H1 (cell line): ENCODE measurements around the gene APP. TPM values are rescaled to one million over a fixed set of nuclear protein-coding genes. Genes with fewer than 3 reads are reported as not detected.

Experiments
- CTCF ChIA-PET: fragments of 300-600 bp; sonication (Branson Sonifier 250); formaldehyde crosslinking; loops from one replicate; lab custom pipeline; 2021; ENCODE audit not compliant: partially characterized antibody; lab: Charles Lee
- POLR2A ChIA-PET: fragments of 300-600 bp; sonication (Branson Sonifier 250); formaldehyde crosslinking; loops from one replicate; lab custom pipeline; 2021; ENCODE audit warnings: inconsistent platforms; ENCODE audit not compliant: partially characterized antibody; lab: Charles Lee
- DNase-seq, 2 experiments: peaks; one replicate each; pipeline versions ENCODE4 v3.0.0 to v3.0.0-alpha.2; 2010 to 2022; ENCODE audit warnings: low spot score in 2 of 2, low read depth in 1 of 2, mixed read lengths in 1 of 2
- FAIRE-seq: peaks from 2 replicates; lab custom pipeline; 2011; peaks lifted over from hg19 to GRCh38; lab: Jason Lieb, UNC
- H2AFZ ChIP-seq: 2 replicates; pipeline ENCODE4 v1.8.1; 2012; ENCODE audit warnings: low read length, inconsistent platforms
- H2AK5ac ChIP-seq: 2 replicates; pipeline ENCODE4 v1.6.1; 2013; ENCODE audit warnings: low read depth, low read length
- H2BK120ac ChIP-seq: replicated peaks from 2 replicates; pipeline ENCODE3; 2013; ENCODE audit warnings: low read depth, low read length, inconsistent platforms
- H2BK12ac ChIP-seq: 2 replicates; pipeline ENCODE4 v1.6.1; 2013; ENCODE audit warnings: low read depth, low read length
- H2BK15ac ChIP-seq: 2 replicates; pipeline ENCODE4 v1.6.1; 2013; ENCODE audit warnings: low read length
- H2BK20ac ChIP-seq: 2 replicates; pipeline ENCODE4 v1.6.1; 2013; ENCODE audit warnings: low read length
- H2BK5ac ChIP-seq: 2 replicates; pipeline ENCODE4 v1.6.1; 2013; ENCODE audit warnings: low read depth, low read length
- H3K14ac ChIP-seq: 2 replicates; pipeline ENCODE4 v1.6.1; 2013; ENCODE audit warnings: inconsistent platforms; ENCODE audit not compliant: insufficient read length
- H3K18ac ChIP-seq: 2 replicates; pipeline ENCODE4 v1.6.1; 2013; ENCODE audit warnings: low read length; ENCODE audit errors: extremely low read depth
- H3K23ac ChIP-seq: 2 replicates; pipeline ENCODE4 v1.6.1; 2013; ENCODE audit warnings: inconsistent platforms; ENCODE audit not compliant: insufficient read length
- H3K23me2 ChIP-seq: 2 replicates; pipeline ENCODE4 v1.6.1; 2013; ENCODE audit warnings: low read depth, low read length
- H3K27ac ChIP-seq: 2 replicates; pipeline ENCODE4 v1.6.1; 2011; ENCODE audit warnings: low read depth, low read length, inconsistent platforms
- H3K27me3 ChIP-seq, 4 experiments: replicated peaks in 1 of 4; 1 replicate in 1 of 4; 2 replicates in 3 of 4; pipeline versions ENCODE4 v1.6.1 to v1.8.1; 2011 to 2013; ENCODE audit warnings: low read length in 3 of 4, mild to moderate bottlenecking in 3 of 4, inconsistent platforms in 2 of 4, mixed read lengths in 2 of 4, moderate library complexity in 1 of 4; ENCODE audit not compliant: control insufficient read depth in 3 of 4, insufficient read depth in 3 of 4; ENCODE audit errors: extremely low read depth in 1 of 4
- H3K36me3 ChIP-seq, 4 experiments: 2 replicates each; pipeline versions ENCODE4 v1.6.1 to v1.8.1; 2011 to 2013; ENCODE audit warnings: mild to moderate bottlenecking in 4 of 4, low read length in 3 of 4, moderate library complexity in 2 of 4, control low read depth in 1 of 4, inconsistent platforms in 1 of 4; ENCODE audit not compliant: insufficient read depth in 4 of 4, control insufficient read depth in 2 of 4
- H3K4ac ChIP-seq: replicated peaks from 2 replicates; pipeline ENCODE3; 2013; ENCODE audit warnings: low read length, low read depth, mixed read lengths, inconsistent platforms; ENCODE audit not compliant: insufficient read length
- H3K4me1 ChIP-seq, 4 experiments: replicated peaks in 1 of 4; 1 replicate in 1 of 4; 2 replicates in 3 of 4; pipeline versions ENCODE4 v1.6.1 to v1.8.1; 2011 to 2013; ENCODE audit warnings: low read length in 3 of 4, inconsistent platforms in 2 of 4, mixed read lengths in 1 of 4; ENCODE audit not compliant: insufficient read depth in 4 of 4, control insufficient read depth in 3 of 4
- H3K4me2 ChIP-seq, 2 experiments: 2 replicates each; pipeline versions ENCODE4 v1.6.1 to v1.8.1; 2011 to 2013; ENCODE audit warnings: low read depth in 2 of 2, low read length in 2 of 2, control low read depth in 1 of 2, inconsistent platforms in 1 of 2, mild to moderate bottlenecking in 1 of 2; ENCODE audit not compliant: insufficient read depth in 1 of 2
- H3K4me3 ChIP-seq, 4 experiments: fragments of 200-600, 300-600 bp in 1 of 4; sonication (generic), shearing (Covaris generic), sonication (Bioruptor Twin) in 1 of 4; 2 replicates each; pipeline versions ENCODE4 v1.5.1 to v1.8.1; 2011 to 2016; ENCODE audit warnings: low read length in 4 of 4, low read depth in 3 of 4, control low read depth in 2 of 4, inconsistent platforms in 2 of 4, mild to moderate bottlenecking in 2 of 4, mixed read lengths in 1 of 4, moderate library complexity in 1 of 4; ENCODE audit not compliant: insufficient read depth in 2 of 4; ENCODE audit errors: extremely low read depth in 1 of 4
- H3K56ac ChIP-seq: replicated peaks from 2 replicates; pipeline ENCODE3; 2013; ENCODE audit warnings: low read depth, mild to moderate bottlenecking, mixed read lengths, low read length, inconsistent platforms; ENCODE audit not compliant: insufficient read length
- H3K79me1 ChIP-seq: 2 replicates; pipeline ENCODE4 v1.6.1; 2013; ENCODE audit warnings: low read depth, low read length, control low read depth
- H3K79me2 ChIP-seq, 2 experiments: 2 replicates each; pipeline versions ENCODE4 v1.6.1 to v1.8.1; 2012 to 2013; ENCODE audit warnings: low read length in 2 of 2, mild to moderate bottlenecking in 2 of 2, inconsistent platforms in 1 of 2; ENCODE audit not compliant: insufficient read depth in 2 of 2, control insufficient read depth in 1 of 2
- H3K9ac ChIP-seq, 4 experiments: replicated peaks in 1 of 4; 1 replicate in 1 of 4; 2 replicates in 3 of 4; pipeline versions ENCODE4 v1.6.1 to v1.8.1; 2011 to 2013; ENCODE audit warnings: low read depth in 3 of 4, low read length in 3 of 4, control low read depth in 2 of 4, mild to moderate bottlenecking in 2 of 4, moderate library complexity in 2 of 4, inconsistent platforms in 1 of 4; ENCODE audit errors: extremely low read depth in 1 of 4
- H3K9me3 ChIP-seq, 2 experiments: 2 replicates each; pipeline versions ENCODE4 v1.6.1 to v1.8.1; 2012 to 2013; ENCODE audit warnings: mild to moderate bottlenecking in 2 of 2, moderate library complexity in 2 of 2, control low read depth in 1 of 2, inconsistent platforms in 1 of 2, low read depth in 1 of 2, low read length in 1 of 2, mixed read lengths in 1 of 2; ENCODE audit not compliant: insufficient read depth in 2 of 2
- H4K20me1 ChIP-seq, 2 experiments: replicated peaks in 1 of 2; 2 replicates each; pipeline versions ENCODE3 to v1.8.1; 2011 to 2013; ENCODE audit warnings: inconsistent platforms in 2 of 2, low read length in 2 of 2, mild to moderate bottlenecking in 1 of 2; ENCODE audit not compliant: insufficient read depth in 2 of 2, control insufficient read depth in 1 of 2
- H4K5ac ChIP-seq: 2 replicates; pipeline ENCODE4 v1.6.1; 2013; ENCODE audit warnings: low read length, low read depth, mixed read lengths, inconsistent platforms; ENCODE audit not compliant: insufficient read length
- H4K8ac ChIP-seq: 2 replicates; pipeline ENCODE4 v1.8.0; 2013; ENCODE audit warnings: mild to moderate bottlenecking, moderate library complexity, low read length, inconsistent platforms; ENCODE audit not compliant: insufficient read depth; ENCODE audit errors: extremely low read depth
- H4K91ac ChIP-seq: replicated peaks from 2 replicates; pipeline ENCODE3; 2013; ENCODE audit warnings: low read length, mixed read lengths, inconsistent platforms; ENCODE audit not compliant: insufficient read length
- BCL11A ChIP-seq, 2 experiments: IDR thresholded peaks; one replicate each; pipeline ENCODE4 v1.6.1; 2011; ENCODE audit warnings: low read depth in 2 of 2, low read length in 2 of 2, mild to moderate bottlenecking in 2 of 2
- CHD1 ChIP-seq: IDR thresholded peaks from 2 replicates; pipeline ENCODE4 v1.6.1; 2012; ENCODE audit warnings: low read depth, low read length, improper control_type of control experiment
- POLR2A ChIP-seq, 2 experiments: IDR thresholded peaks; 1 replicate in 1 of 2; 2 replicates in 1 of 2; pipeline ENCODE4 v1.6.1; 2011; ENCODE audit warnings: low read depth in 2 of 2, low read length in 2 of 2, mild to moderate bottlenecking in 2 of 2; ENCODE audit errors: control extremely low read depth in 1 of 2
- SIN3A ChIP-seq, 2 experiments: IDR thresholded peaks in 1 of 2; conservative IDR thresholded peaks in 1 of 2; 2 replicates each; pipeline ENCODE4 v1.6.1; 2011 to 2012; ENCODE audit warnings: low read length in 2 of 2, improper control_type of control experiment in 1 of 2, low read depth in 1 of 2, mild to moderate bottlenecking in 1 of 2
- SP1 ChIP-seq: IDR thresholded peaks from 2 replicates; pipeline ENCODE4 v1.6.1; 2011; ENCODE audit warnings: low read depth, low read length
- TAF7 ChIP-seq: optimal IDR thresholded peaks from 2 replicates; pipeline ENCODE3; 2011; ENCODE audit warnings: low read depth, mild to moderate bottlenecking, inconsistent platforms, low read length, moderate library complexity, borderline replicate concordance
- TBP ChIP-seq: IDR thresholded peaks from 2 replicates; pipeline ENCODE4 v1.6.1; 2011; ENCODE audit warnings: low read depth, low read length, improper control_type of control experiment
- WGBS, 2 experiments: shearing (Covaris generic) in 1 of 2; methylation state at CpG; one replicate each; pipeline versions ENCODE4 v1.1.6 to v1.1.7; 2013 to 2015; ENCODE audit warnings: low lambda C conversion rate in 2 of 2, mixed read lengths in 2 of 2, inconsistent platforms in 1 of 2, low coverage in 1 of 2, missing lambda C conversion rate in 1 of 2; ENCODE audit not compliant: insufficient replicate concordance in 2 of 2, insufficient coverage in 1 of 2, insufficient read length in 1 of 2; ENCODE audit errors: extremely low coverage in 1 of 2, missing lambda C conversion rate in 1 of 2; 5-methylcytosine and 5-hydroxymethylcytosine counted together
- polyA plus RNA-seq, 7 experiments: library from polyadenylated mRNA; depleted of rRNA in 3 of 7; stranded (reverse) in 5 of 7; unstranded in 2 of 7; fragments of >200 nt in 5 of 7; fragments of 200-250 nt in 2 of 7; gene quantifications; 1 replicate in 5 of 7; 2 replicates in 1 of 7; 4 replicates in 1 of 7; pipeline versions ENCODE4 v1.2.1 to v1.2.3, GENCODE V29; 2011 to 2013; ENCODE audit warnings: missing spikeins in 2 of 7, mixed read lengths in 2 of 7
- total RNA-seq: library from RNA; stranded (reverse); fragmentation: NEBNext Ultra II Directional; extraction: Animal tissue kit (Norgen Biotek cat#: 25700); gene quantifications from 2 replicates; pipeline ENCODE4 v1.2.1, GENCODE V29; 2021

Gene APP
- total and polyA plus RNA-seq, 2 of the 8 experiments (the other 6 are each of a cell fraction or from before 2014, with no cell fraction given): 375 to 551 TPM

DNA sequence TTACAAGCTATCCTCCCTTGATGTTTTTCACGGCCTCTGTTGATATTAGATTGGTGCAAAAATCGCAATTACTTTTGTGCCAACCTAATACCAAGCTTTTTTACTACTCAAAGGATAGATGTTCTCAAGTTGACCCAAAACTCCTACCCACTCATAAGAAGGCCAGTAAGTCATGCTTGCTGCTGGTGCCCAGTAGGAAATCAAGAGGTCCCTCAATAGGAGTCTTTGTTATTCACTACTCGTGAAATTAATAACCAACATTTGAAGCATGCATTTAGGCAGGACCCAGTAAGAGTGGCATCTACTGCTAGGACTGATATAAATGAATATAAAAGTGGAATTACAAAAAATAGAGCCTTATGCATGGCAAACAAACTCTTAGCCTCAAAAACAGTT, 52.6 kb downstream of the APP start:
- Histone ChIP-seq H4K8ac (no peak overlapping the region), H2AK5ac (no peak overlapping the region), H3K23me2 (no peaks in the 10 kb centered on the region), H2BK20ac (no peak overlapping the region), H3K4me3 (no peak overlapping the region), H4K20me1 (peaks cover 8 to 15% of the 10 kb centered on the region in 2 experiments), H3K79me1 (no peaks in the 10 kb centered on the region; the same call in none of the 2 replicates), H2BK12ac (no peak overlapping the region), H3K36me3 (no peaks in the 10 kb centered on the region), H2BK5ac (no peak overlapping the region), H2BK120ac (no peak overlapping the region), H3K27me3 (no peaks in the 10 kb centered on the region), H3K4me1 (peaks cover 4 to 25% (median 20%) of the 10 kb centered on the region in 4 experiments; a peak in 6 of 7 replicates), H3K79me2 (peaks cover 13 to 97% of the 10 kb centered on the region in 2 experiments; a peak in 3 of 4 replicates), H3K9ac (no peak overlapping the region), H3K4me2 (no peak overlapping the region), H3K23ac (no peak overlapping the region), H3K4ac (no peak overlapping the region), H4K5ac (no peak overlapping the region), H3K14ac (no peak overlapping the region), H2AFZ (no peak overlapping the region), H3K56ac (no peak overlapping the region), H4K91ac (no peak overlapping the region), H2BK15ac (no peak overlapping the region), H3K9me3 (no peaks in the 10 kb centered on the region)
- WGBS, 2 experiments: 89% methylated on average over 3 of the region's 3 CpGs; no CpG with 5 or more reads in 1 of the 2 experiments
- FAIRE-seq (no peak), DNase-seq (no peak)
- TF ChIP-seq SP1 (no peak), TAF7 (no peak), TBP (no peak), CHD1 (no peak), SIN3A (conservative IDR thresholded peaks at IDR 0.05 in 1 of 2, IDR thresholded peaks at IDR 0.05 in 1 of 2; ENCODE audit: low read depth in 1 of 2, low read length in 2 of 2) (no peak), BCL11A (IDR thresholded peaks at IDR 0.05; ENCODE audit: low read depth in 2 of 2, low read length in 2 of 2) (no peak), POLR2A (IDR thresholded peaks at IDR 0.05; ENCODE audit: control extremely low read depth in 1 of 2, low read depth in 2 of 2, low read length in 2 of 2) (no peak)
- TF ChIP-seq, all 59 proteins: peak for 0
- H3K27ac ChIP-seq: no peak overlapping the region
- ChIA-PET POLR2A (interaction anchor here (0.7 to 2.5 kb wide), 3 partner anchors 8 to 51 kb away, joined by 3 to 9 read pairs (median 3); no protein-coding TSS in a partner anchor), CTCF (interaction anchor here (0.7 to 1.2 kb wide), 3 partner anchors 11 to 32 kb away, joined by 3 to 4 read pairs (median 3); no protein-coding TSS in a partner anchor)
- no peak overlapping the region; the same call in 1 of the 2 replicates for H3K18ac ChIP-seq
